HG03439 (cell line): ENCODE results near the gene TNFRSF12A.
"Not testable (repeated sequence)": the region's sequence is repeated elsewhere in the genome, so short reads cannot be mapped to it uniquely, and the experiment has no call there.

Source experiments
- ATAC-seq: cut with Tn5 transposase; IDR thresholded peaks from one replicate; pipeline ENCODE4 v1.9.1; 2021; ENCODE audit warnings: mild to moderate bottlenecking, moderate library complexity; ENCODE audit not compliant: unreplicated experiment

Gene TNFRSF12A

GRCh38 chr16:3045758-3046640, 25.8 kb downstream of the TNFRSF12A start, which contains the start of gene MMP25:
Gene MMP25, plus strand, starts transcription at chr16:3046561. Its CDS starts 357 bp downstream, at chr16:3046918.
- no peak for ATAC-seq

- no peak for ATAC-seq
Measured at GRCh38 chr16:3046641-3047386, 26.6 kb downstream of the TNFRSF12A start.

- ATAC-seq: no peak
Measured at GRCh38 chr16:3047387-3047720, 27.2 kb downstream of the TNFRSF12A start.

GRCh38 chr16:3049921-3050481, 29.8 kb downstream of the TNFRSF12A start:
- ATAC-seq: no peak

GRCh38 chr16:3050487-3050886, 30.3 kb downstream of the TNFRSF12A start:
- ATAC-seq: no peak

GRCh38 chr16:3051009-3051408, 30.8 kb downstream of the TNFRSF12A start:
- ATAC-seq: no peak

GRCh38 chr16:3051494-3051893, 31.3 kb downstream of the TNFRSF12A start:
- ATAC-seq: no peak

GRCh38 chr16:3052571-3053329, 32.6 kb downstream of the TNFRSF12A start:
- ATAC-seq: not testable (repeated sequence)

GRCh38 chr16:3053330-3053710, 33.2 kb downstream of the TNFRSF12A start:
- not testable (repeated sequence) for ATAC-seq

GRCh38 chr16:3054965-3055733, 35.0 kb downstream of the TNFRSF12A start:
- no peak for ATAC-seq

GRCh38 chr16:3055734-3056115, 35.6 kb downstream of the TNFRSF12A start:
- not testable (repeated sequence) for ATAC-seq

- ATAC-seq: no peak
Measured at GRCh38 chr16:3056336-3057180, 36.4 kb downstream of the TNFRSF12A start.

- ATAC-seq: no peak
Measured at GRCh38 chr16:3057181-3058138, 37.3 kb downstream of the TNFRSF12A start.

GRCh38 chr16:3058139-3059030, 38.2 kb downstream of the TNFRSF12A start:
- peak; percentile 41 for ATAC-seq

- ATAC-seq: peak; percentile 69
Measured at GRCh38 chr16:3059041-3059722, 39.0 kb downstream of the TNFRSF12A start.

- no peak for ATAC-seq
Measured at GRCh38 chr16:3059723-3060242, 39.6 kb downstream of the TNFRSF12A start.
